Choroid plexus epithelial cell (primary cell): ENCODE data around the gene HUWE1.

Experiments
- DNase-seq: peaks from one replicate; pipeline ENCODE4 v3.0.0-alpha.2; 2010; ENCODE audit warnings: low read depth
- H3K4me3 ChIP-seq: 2 replicates; pipeline ENCODE4 v1.5.1; 2011; ENCODE audit warnings: low read depth, mild to moderate bottlenecking, control low read depth, low read length, moderate library complexity
- TF ChIP-seq, protein P1 (sequence below): conservative IDR thresholded peaks from 2 replicates; pipeline ENCODE4 v1.5.1; 2011; ENCODE audit warnings: low read depth, mild to moderate bottlenecking, control low read depth, inconsistent platforms, low read length, moderate library complexity

Gene HUWE1

DNA sequence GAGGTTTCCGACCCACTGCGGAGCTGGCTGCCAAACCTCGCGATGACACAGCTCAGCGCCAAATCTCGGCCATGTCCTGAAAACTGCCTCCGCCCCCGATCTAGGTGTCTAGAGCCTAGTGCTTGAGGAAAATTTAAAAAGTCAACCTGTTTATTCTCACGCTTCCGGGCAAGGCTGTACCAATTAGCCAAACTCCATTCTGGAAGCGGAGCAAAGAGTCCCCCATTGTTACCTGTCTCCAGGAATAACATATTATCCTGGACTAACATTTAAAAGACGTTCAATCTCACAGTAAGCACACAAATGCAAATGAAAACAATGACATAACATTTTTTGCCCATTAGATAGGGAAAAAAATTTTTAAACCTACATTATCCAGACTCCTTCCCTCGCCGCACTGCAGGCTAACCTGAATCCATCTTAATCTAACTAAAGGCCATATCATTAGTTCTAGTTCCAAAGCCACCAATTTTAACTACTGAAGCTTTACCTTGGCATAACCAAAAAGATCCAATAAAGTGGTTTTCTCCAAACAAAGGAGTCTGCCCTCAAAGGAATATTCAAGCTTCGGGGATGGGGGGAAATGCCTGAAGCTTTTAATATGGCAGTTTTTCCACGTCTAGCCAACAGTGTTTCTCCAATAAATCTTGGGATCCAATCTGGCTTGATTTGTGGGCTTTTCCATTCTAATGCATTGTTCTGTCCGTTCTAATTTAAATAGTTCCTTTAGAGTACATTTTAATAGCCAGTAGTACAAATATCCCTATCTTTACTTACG is 1.9 kb downstream of the HUWE1 start:
- peak overlapping the region; percentile 71 for H3K4me3 ChIP-seq
- TF ChIP-seq, protein P1, sequence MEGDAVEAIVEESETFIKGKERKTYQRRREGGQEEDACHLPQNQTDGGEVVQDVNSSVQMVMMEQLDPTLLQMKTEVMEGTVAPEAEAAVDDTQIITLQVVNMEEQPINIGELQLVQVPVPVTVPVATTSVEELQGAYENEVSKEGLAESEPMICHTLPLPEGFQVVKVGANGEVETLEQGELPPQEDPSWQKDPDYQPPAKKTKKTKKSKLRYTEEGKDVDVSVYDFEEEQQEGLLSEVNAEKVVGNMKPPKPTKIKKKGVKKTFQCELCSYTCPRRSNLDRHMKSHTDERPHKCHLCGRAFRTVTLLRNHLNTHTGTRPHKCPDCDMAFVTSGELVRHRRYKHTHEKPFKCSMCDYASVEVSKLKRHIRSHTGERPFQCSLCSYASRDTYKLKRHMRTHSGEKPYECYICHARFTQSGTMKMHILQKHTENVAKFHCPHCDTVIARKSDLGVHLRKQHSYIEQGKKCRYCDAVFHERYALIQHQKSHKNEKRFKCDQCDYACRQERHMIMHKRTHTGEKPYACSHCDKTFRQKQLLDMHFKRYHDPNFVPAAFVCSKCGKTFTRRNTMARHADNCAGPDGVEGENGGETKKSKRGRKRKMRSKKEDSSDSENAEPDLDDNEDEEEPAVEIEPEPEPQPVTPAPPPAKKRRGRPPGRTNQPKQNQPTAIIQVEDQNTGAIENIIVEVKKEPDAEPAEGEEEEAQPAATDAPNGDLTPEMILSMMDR: no peak
- DNase-seq: no peak

DNA sequence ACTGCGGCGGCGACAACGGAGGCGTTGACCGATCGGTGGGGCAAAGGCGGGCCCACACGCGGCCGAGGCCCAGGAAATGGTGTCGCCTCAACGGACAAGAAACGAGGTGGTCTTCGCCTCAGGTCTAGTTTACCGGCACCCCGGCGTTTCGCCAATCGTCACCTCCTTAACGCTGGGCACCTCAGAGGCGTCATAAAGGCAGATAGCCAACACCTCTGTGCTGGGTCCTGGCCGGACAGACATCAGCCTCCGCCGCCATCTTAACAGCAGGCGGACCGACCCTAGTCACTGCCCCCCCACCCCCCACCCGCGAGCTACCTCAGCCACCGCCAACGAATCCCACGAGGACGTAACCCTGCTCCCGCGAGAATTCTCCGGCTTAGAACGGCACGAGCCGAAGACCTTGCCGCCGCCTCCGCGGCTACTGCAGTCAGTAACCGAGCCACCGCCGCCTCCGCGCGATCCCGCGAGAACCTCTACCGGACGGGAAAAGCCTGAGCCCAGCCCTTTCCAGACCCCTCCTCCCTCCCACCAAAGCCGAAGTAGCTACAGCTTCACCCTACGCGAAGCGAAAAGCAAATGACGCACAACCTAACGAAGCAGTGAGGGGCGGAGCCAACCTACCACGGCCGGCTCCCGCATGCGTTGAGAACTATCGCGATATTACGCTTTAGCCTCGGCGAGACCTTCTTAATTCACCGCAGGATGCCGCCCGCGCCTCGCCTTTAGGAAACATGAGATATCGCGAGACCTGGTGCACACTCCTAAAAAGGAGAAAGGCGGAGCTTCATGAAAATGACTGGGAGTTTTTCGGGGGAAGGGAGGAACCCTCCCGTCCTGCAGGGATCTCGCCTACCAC is 2.7 kb downstream of the HUWE1 start:
- peak; percentile 98 for DNase-seq
- TF ChIP-seq, protein P1: no peak
- H3K4me3 ChIP-seq: peak overlapping the region; percentile 77

DNA sequence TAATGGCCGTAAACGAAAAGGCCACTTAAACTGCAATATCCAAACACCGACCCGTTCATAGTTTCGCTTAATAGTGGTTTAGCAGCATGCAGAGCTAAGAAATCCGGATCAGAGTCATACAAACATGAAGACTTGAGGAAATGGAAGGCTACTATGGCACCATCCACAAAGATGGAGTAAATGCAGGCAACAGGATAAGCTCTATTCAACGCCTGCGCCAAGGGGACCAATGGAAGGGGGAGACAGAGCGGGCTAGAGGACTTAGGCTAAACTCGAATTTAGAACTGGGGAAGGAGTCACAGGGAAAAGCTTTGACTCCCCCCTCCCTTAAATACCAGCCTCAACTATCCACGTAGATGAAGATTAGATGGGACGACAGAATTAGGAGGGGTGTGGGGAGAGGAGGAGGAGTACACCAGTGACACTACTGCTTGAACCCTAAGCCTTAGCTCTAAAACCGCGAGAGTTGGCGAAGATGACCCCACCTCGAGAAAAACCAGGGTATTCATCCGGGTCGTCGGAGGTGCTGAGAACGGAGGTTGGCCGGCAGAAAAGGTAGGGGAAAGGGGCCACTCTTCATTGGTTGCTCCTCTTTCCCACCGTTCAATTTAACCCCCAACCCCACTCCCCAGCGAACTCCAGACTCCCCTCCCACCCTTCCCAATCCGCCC is 3.5 kb downstream of the HUWE1 start:
- peak; percentile 71 for DNase-seq
- TF ChIP-seq, protein P1: no peak
- H3K4me3 ChIP-seq: peak overlapping the region; percentile 77

DNA sequence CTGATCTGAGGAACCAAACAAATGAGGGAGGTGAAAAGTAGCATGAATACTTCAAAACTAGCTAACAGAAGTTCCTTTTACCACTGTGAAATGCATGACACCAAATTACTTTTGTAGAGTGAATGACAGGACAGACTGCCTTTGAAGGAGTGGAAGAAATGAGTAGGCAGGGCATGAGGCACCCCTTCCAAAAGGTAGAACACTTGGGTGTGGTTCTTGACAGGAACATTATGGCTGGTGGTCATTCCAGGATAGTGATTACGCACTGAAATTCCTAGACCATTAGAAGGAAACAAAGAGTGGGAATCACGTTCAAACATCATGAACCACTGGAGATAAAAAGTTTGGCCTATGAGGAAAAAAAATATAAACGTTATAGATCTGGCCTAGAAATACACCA is 4.9 kb downstream of the HUWE1 start:
- DNase-seq: no peak
- TF ChIP-seq, protein P1: no peak
- no peak overlapping the region for H3K4me3 ChIP-seq

DNA sequence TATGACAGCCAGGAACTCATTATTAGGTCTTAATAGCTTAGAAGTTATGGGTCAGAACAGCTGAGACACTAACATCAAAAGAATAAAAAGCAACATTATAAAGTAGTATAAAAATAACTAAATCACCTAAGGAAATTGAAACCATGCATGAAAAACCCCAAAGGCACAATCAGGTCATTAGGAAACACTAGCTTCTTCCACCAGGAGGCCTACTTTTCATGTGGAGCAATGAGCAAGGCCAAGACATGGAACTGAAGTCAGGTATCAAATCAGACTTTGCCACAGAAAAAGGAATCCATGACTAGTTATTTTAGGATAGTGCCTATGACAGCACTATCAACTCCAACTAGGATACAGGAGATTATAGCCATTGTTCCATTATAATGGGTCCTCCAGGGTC is 7.9 kb downstream of the HUWE1 start:
- peak; percentile 28 for DNase-seq
- H3K4me3 ChIP-seq: no peak overlapping the region
- TF ChIP-seq, protein P1: peak; percentile 43

DNA sequence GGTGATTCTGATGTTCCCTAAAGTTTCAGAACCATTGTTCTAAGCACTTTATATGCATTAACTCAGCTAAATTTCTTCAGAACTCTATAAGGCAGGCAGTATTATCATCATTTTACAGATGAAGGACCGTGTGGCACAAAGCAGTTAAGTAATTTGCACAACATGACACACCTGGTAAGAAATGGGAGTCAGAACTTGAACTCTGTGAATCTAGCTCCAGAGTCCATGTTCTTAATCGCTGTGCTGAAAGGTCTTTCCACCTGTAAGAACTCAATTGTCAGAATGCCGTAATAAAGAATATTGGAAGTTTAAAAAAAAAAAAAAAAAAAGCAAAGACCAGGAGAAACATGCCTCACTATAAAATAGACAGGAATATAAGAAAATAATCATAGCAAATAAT is 9.2 kb downstream of the HUWE1 start:
- no peak overlapping the region for H3K4me3 ChIP-seq
- DNase-seq: no peak
- TF ChIP-seq, protein P1: no peak
